K562 (cell line): ENCODE results near the gene PLAC9. TPM values are rescaled to one million over a fixed set of nuclear protein-coding genes. Genes with fewer than 3 reads are reported as not detected.

Experiments
- ATAC-seq: fragments of 200-7000 bp; cut with Tn5 transposase; 3 replicates; pipeline ENCODE4 v1.9.1; 2020; ENCODE audit warnings: moderate library complexity
- BruUV-seq: library from RNA; stranded (reverse); fragments of 400-500 nt; replicated peaks from 2 replicates; lab custom pipeline; 2021; lab: Mats Ljungman, UMichigan
- CTCF ChIA-PET: fragments of 300-600 bp; formaldehyde crosslinking; extraction: SDS; loops from one replicate; lab custom pipeline; 2021; ENCODE audit warnings: low intra/inter-chr PET ratio; lab: Yijun Ruan, JAX
- POLR2A ChIA-PET: fragments of 300-600, 350-650 bp; sonication (Branson Sonifier 250); formaldehyde crosslinking; extraction: SDS; loops from one replicate; lab custom pipeline; 2021; ENCODE audit warnings: antibody characterized with exemption, inconsistent platforms; lab: Yijun Ruan, JAX
- DNase-seq, 4 experiments: peaks; one replicate each; pipeline versions ENCODE4 v3.0.0 to v3.0.0-alpha.2; 2011 to 2018; ENCODE audit warnings: low spot score in 3 of 4, mixed read lengths in 3 of 4; ENCODE audit errors: extremely low read depth in 1 of 4
- FAIRE-seq: peaks from 2 replicates; lab custom pipeline; 2011; peaks lifted over from hg19 to GRCh38; lab: Jason Lieb, UNC
- H2AFZ ChIP-seq: 2 replicates; pipeline ENCODE4 v1.6.0; 2011; ENCODE audit warnings: low read depth, low read length, control low read depth, inconsistent platforms
- H3K27ac ChIP-seq: fragments of 200-600 bp; 3 replicates; pipeline ENCODE4 v1.8.0; 2011; ENCODE audit warnings: low read depth, mild to moderate bottlenecking, control low read depth, inconsistent platforms, low read length, moderate library complexity, mixed read lengths; ENCODE audit errors: extremely low read depth
- H3K27me3 ChIP-seq, 2 experiments: fragments of 300-600 bp in 1 of 2; 2 replicates in 1 of 2; 3 replicates in 1 of 2; pipeline versions ENCODE4 v1.6.0 to v1.8.0; 2011; ENCODE audit warnings: inconsistent platforms in 2 of 2, low read length in 2 of 2, mild to moderate bottlenecking in 1 of 2, mixed read lengths in 1 of 2, moderate library complexity in 1 of 2; ENCODE audit not compliant: control insufficient read depth in 2 of 2, insufficient read depth in 2 of 2
- H3K36me3 ChIP-seq: fragments of 300-600 bp; 3 replicates; pipeline ENCODE4 v1.8.0; 2011; ENCODE audit warnings: mild to moderate bottlenecking, low read length, inconsistent platforms; ENCODE audit not compliant: control insufficient read depth, insufficient read depth
- H3K4me1 ChIP-seq, 2 experiments: fragments of 200-600 bp in 1 of 2; replicated peaks in 1 of 2; 2 replicates in 1 of 2; 3 replicates in 1 of 2; pipeline versions ENCODE4 v1.5.1 to v1.8.0; 2011; ENCODE audit warnings: inconsistent platforms in 2 of 2, low read length in 2 of 2, mild to moderate bottlenecking in 1 of 2, mixed read lengths in 1 of 2, moderate library complexity in 1 of 2; ENCODE audit not compliant: control insufficient read depth in 2 of 2, insufficient read depth in 2 of 2
- H3K4me2 ChIP-seq: 2 replicates; pipeline ENCODE4 v1.6.1; 2011; ENCODE audit warnings: low read length, control low read depth, inconsistent platforms, mixed read lengths; ENCODE audit not compliant: insufficient read depth
- H3K4me3 ChIP-seq: fragments of 200-600 bp; sonication (generic), shearing (Covaris generic); 2 replicates; pipeline ENCODE4 v1.5.1; 2016; ENCODE audit warnings: control low read depth, inconsistent platforms
- H3K79me2 ChIP-seq: fragments of 200-600 bp; 3 replicates; pipeline ENCODE4 v1.8.0; 2011; ENCODE audit warnings: low read length, inconsistent platforms; ENCODE audit not compliant: control insufficient read depth, insufficient read depth
- H3K9ac ChIP-seq, 2 experiments: 2 replicates each; pipeline versions ENCODE4 v1.6.0 to v1.6.1; 2011; ENCODE audit warnings: low read depth in 2 of 2, low read length in 2 of 2, control low read depth in 1 of 2, inconsistent platforms in 1 of 2, mild to moderate bottlenecking in 1 of 2, mixed read lengths in 1 of 2; ENCODE audit not compliant: insufficient read depth in 1 of 2
- H3K9me1 ChIP-seq: one replicate; pipeline ENCODE4 v1.6.0; 2011; ENCODE audit warnings: inconsistent platforms, mild to moderate bottlenecking, low read length, moderate library complexity; ENCODE audit not compliant: control insufficient read depth, insufficient read depth
- H3K9me3 ChIP-seq: replicated peaks from 2 replicates; pipeline ENCODE4 v1.5.1; 2011; ENCODE audit warnings: low read depth, low read length, inconsistent platforms; ENCODE audit not compliant: control insufficient read depth, insufficient read depth
- H4K20me1 ChIP-seq: replicated peaks from 2 replicates; pipeline ENCODE4 v1.6.1; 2011; ENCODE audit warnings: low read length, inconsistent platforms, mixed read lengths; ENCODE audit not compliant: control insufficient read depth, insufficient read depth
- CCAR2 ChIP-seq: fragments of 200-400 bp; formaldehyde crosslinking; IDR thresholded peaks from 2 replicates; pipeline ENCODE4 v1.6.1; 2017; ENCODE audit warnings: mild to moderate bottlenecking, low read depth, low read length
- KLF1 ChIP-seq: fragments of 450-650 bp; IDR thresholded peaks from 2 replicates; pipeline ENCODE4 v1.6.1; 2016; ENCODE audit warnings: missing genetic modification characterization, missing compliant biosample characterization
- NR0B1 ChIP-seq: fragments of 450-650 bp; IDR thresholded peaks from one replicate; pipeline ENCODE4 v1.6.1; 2018; ENCODE audit warnings: mild to moderate bottlenecking, moderate library complexity; ENCODE audit not compliant: partially characterized antibody
- SNIP1 ChIP-seq: fragments of 450-650 bp; IDR thresholded peaks from 2 replicates; pipeline ENCODE4 v1.7.1; 2017; ENCODE audit warnings: low read depth, mild to moderate bottlenecking
- SRSF9 ChIP-seq: fragments of 200-400 bp; formaldehyde crosslinking; IDR thresholded peaks from 2 replicates; pipeline ENCODE4 v1.6.1; 2017; ENCODE audit warnings: low read depth, low read length, borderline replicate concordance
- ZNF449 ChIP-seq: fragments of 250-450 bp; sonication (Bioruptor Pico); IDR thresholded peaks from 2 replicates; pipeline ENCODE4 v1.8.0; 2022; ENCODE audit warnings: moderate library complexity, mild to moderate bottlenecking, inconsistent platforms
- WGBS: fragments of 100-300 bp; shearing (Covaris generic); methylation state at CpG from one replicate; pipeline ENCODE4 v1.1.6; 2016; ENCODE audit warnings: low coverage, mixed read lengths; ENCODE audit not compliant: insufficient coverage; ENCODE audit errors: missing lambda C conversion rate; 5-methylcytosine and 5-hydroxymethylcytosine counted together
- in situ Hi-C: fragments of 300-500 bp; cut with MboI; formaldehyde crosslinking; loops from 4 replicates; pipeline ENCODE4 v1.15.0; 2018; ENCODE audit warnings: inconsistent platforms, mixed read lengths
- intact Hi-C: fragments of 100-400 bp; cut with micrococcal nuclease; formaldehyde crosslinking; loops from 2 replicates; pipeline ENCODE4 v1.14.2; 2022
- polyA plus RNA-seq, 8 experiments: library from polyadenylated mRNA; depleted of rRNA in 4 of 8; stranded (reverse) in 5 of 8; unstranded in 3 of 8; fragments of >200 nt; fragmentation: Nextera tagmentation in 2 of 8; fragmentation: Illumina TruSeq in 1 of 8; extraction: Ambion mirVana in 2 of 8; extraction: Trizol in 1 of 8; gene quantifications; 2 replicates each; pipeline versions ENCODE4 v1.2.1 to v1.2.3, GENCODE V29; 2011 to 2014; ENCODE audit warnings: inconsistent platforms in 1 of 8, missing spikeins in 1 of 8
- total RNA-seq, 7 experiments: library from RNA; depleted of rRNA in 6 of 7; stranded (reverse); fragments of >200 nt in 6 of 7; fragmentation: Illumina TruSeq in 2 of 7; extraction: Trizol in 2 of 7; gene quantifications; 2 replicates each; pipeline versions ENCODE4 v1.2.1 to v1.2.3, GENCODE V29; 2011 to 2021; ENCODE audit warnings: low replicate concordance in 1 of 7

Gene PLAC9
- total and polyA plus RNA-seq, 9 of the 15 experiments (the other 6 are each of a cell fraction or from before 2014, with no cell fraction given): not detected

- CTCF ChIA-PET: no interaction called here
- 92% methylated on average over 5 of the region's 5 CpGs for WGBS
- ATAC-seq: no peak
- H3K4me1 ChIP-seq: peaks cover 12 to 17% of the 10 kb centered on the region in 2 experiments
- H3K9ac ChIP-seq: no peak overlapping the region
- intact Hi-C loops: no loop called here
- no peak overlapping the region for H3K4me3 ChIP-seq
- no peaks in the 10 kb centered on the region for H3K79me2 ChIP-seq
- TF ChIP-seq CCAR2: no peak
- TF ChIP-seq KLF1 (tag): no peak
- TF ChIP-seq SRSF9: no peak
- TF ChIP-seq SNIP1: no peak
- no peak for TF ChIP-seq ZNF449 (CRISPR knock-in tag)
- no peak for TF ChIP-seq NR0B1
- no peaks in the 10 kb centered on the region for H3K27me3 ChIP-seq
- no peak for FAIRE-seq
- no peak for DNase-seq
- no peak overlapping the region for H2AFZ ChIP-seq
- H3K9me3 ChIP-seq: no peaks in the 10 kb centered on the region
- POLR2A ChIA-PET: no interaction called here
- H3K27ac ChIP-seq: no peak overlapping the region
- in situ Hi-C loops: loop anchor here (5.0 kb wide), 1 partner anchor 58 kb away; no protein-coding TSS in a partner anchor
- H3K9me1 ChIP-seq: no peaks in the 10 kb centered on the region
- BruUV-seq: no TSS peak
- H4K20me1 ChIP-seq: no peaks in the 10 kb centered on the region
- no peak overlapping the region for H3K4me2 ChIP-seq
- H3K36me3 ChIP-seq: peaks cover 76% of the 10 kb centered on the region
Measured at GRCh38 chr10:80154626-80154977, 22.1 kb downstream of the PLAC9 start.
